GM13976 (cell line): ENCODE data around the gene ARSB.

Source experiments
- DNase-seq: peaks from one replicate; pipeline ENCODE4 v3.0.0; 2012; ENCODE audit warnings: low spot score
- in situ Hi-C: fragments of 300-500 bp; cut with MboI; formaldehyde crosslinking; loops from one replicate; pipeline ENCODE4 v1.12.0; 2022; ENCODE audit warnings: low sequenced_read_pairs, mixed read lengths, inconsistent platforms; ENCODE audit not compliant: unreplicated experiment
- TF ChIP-seq, protein P1 (sequence below): IDR thresholded peaks from 2 replicates; pipeline ENCODE4 v1.5.1; 2012; ENCODE audit warnings: borderline replicate concordance, mild to moderate bottlenecking; ENCODE audit not compliant: insufficient read depth; ENCODE audit errors: extremely low read depth, missing control alignments, control extremely low read depth

ARSB gene

DNA sequence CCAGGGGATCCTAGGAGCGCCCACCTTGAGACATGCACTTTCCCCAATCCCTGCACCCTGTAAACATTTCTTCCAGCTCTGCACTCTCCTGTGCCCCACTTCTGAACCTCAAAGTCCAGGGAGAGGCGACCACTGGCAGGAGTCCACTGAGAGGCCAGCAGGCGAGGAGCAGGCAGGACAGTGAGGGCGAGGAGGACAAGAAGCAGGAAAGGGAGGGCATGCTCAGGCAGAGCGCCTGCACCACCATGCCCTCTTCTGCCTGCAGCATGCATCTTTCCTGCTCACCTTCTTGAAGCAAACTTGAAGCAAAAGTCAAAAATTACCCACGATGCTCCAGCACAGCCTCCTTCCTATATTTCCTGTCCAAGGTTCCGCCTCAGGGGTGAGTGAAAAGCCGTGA, 10.1 kb downstream of the ARSB start:
- DNase-seq, result no peak
- TF ChIP-seq, protein P1, sequence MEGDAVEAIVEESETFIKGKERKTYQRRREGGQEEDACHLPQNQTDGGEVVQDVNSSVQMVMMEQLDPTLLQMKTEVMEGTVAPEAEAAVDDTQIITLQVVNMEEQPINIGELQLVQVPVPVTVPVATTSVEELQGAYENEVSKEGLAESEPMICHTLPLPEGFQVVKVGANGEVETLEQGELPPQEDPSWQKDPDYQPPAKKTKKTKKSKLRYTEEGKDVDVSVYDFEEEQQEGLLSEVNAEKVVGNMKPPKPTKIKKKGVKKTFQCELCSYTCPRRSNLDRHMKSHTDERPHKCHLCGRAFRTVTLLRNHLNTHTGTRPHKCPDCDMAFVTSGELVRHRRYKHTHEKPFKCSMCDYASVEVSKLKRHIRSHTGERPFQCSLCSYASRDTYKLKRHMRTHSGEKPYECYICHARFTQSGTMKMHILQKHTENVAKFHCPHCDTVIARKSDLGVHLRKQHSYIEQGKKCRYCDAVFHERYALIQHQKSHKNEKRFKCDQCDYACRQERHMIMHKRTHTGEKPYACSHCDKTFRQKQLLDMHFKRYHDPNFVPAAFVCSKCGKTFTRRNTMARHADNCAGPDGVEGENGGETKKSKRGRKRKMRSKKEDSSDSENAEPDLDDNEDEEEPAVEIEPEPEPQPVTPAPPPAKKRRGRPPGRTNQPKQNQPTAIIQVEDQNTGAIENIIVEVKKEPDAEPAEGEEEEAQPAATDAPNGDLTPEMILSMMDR, result no peak
- in situ Hi-C loops, result no loop called here

DNA sequence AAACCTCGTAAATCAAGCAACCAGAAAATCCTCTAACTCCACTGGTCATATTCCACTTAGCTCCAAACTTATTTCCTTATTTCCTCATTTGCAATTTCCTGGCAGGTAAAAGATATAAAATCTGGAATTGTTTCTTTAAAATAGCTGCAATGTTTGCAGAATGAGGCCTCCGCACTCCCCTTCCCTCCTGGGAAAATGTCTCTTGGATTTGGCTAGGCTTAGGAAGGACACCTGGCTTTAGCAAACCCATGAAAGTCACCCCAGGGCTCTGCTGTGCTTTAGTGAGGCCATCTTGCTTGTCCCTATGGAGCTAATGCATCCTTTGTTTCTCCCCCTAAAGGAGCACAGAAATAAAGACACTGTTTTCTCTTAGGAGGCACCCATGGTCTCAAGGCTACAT, 10.5 kb downstream of the ARSB start:
- in situ Hi-C loops, result no loop called here
- no peak for DNase-seq

DNA sequence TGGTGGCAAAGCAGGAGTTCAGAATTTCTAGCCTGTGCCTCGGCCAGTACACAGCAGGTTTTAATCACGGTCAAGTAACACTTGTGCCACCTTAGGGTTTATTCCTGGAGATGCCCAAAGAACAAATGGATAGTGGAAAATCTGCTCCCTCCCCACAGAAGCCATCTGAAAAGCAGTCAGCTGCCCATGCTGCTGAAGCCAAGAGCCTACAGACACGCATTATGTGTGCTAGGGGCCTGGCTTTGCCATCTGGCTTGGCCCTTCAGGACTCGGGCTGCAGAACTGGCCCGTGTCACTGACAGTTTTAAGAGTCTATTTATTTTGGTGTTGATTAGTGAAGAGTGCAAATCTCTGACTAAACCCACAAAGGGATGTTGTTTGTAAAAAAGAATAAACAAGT, 11.1 kb downstream of the ARSB start:
- in situ Hi-C loops, result no loop called here
- no peak for DNase-seq
- TF ChIP-seq, protein P1, result no peak

More for the DNA sequence above, 10.5 kb downstream of the ARSB start:
- TF ChIP-seq, protein P1, result no peak

DNA sequence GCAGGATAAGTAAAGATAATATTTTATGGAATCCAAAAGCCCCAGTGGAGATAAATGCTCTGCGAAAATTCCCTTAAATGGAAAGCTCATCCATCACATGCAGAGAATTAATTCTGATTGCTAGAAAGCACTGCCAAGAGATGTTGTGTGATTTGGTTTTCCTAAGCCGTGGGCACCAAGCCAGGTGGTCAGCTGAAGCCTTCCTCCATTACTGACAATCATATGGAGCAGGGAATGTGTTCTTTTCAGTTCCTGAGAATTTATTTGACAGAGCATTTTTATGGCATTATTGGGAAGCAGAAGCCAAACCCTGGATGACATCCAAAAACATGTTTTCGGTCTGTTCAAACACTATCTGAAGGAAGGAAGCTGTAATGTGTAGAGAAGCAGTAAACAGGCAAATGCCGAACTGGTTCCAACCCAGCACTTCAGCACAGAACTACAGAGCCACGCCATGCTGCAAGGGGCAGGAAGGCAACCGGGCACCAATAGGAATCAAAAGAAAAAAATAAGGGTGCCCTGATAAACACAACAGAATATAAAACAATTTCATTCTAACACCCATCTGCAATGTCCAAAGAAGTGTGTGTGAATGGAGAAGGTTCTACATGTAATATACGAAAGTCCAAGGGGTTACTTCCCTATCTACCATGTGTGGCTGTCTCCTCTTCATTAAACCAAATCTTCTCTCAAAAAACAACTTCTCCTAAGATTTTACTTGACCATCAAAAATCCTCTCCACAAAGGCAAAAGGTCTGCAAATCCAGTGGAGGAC, 12.3 kb downstream of the ARSB start:
- TF ChIP-seq, protein P1, result no peak
- DNase-seq, result no peak
- in situ Hi-C loops, result no loop called here

DNA sequence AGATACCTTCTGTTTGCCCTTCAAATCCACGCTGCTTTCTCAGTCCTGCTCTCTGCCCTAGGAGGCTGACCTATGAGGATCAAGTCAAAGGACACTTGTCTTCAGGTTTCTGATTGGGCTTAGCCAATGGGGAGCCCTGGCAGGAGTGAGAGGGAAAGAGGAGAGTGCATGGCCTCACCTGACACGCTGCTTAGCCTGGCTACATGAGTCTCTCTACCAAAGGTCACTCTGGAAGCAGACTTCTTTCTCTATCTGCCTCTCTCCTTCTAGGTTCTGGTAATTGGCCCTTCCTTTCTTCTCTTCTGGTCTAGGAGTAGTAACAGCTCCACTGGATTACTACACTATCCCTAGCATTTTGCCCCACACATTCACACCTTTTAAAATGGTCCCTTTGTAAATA, 13.1 kb downstream of the ARSB start:
- DNase-seq, result no peak
- in situ Hi-C loops, result no loop called here
- TF ChIP-seq, protein P1, result no peak

DNA sequence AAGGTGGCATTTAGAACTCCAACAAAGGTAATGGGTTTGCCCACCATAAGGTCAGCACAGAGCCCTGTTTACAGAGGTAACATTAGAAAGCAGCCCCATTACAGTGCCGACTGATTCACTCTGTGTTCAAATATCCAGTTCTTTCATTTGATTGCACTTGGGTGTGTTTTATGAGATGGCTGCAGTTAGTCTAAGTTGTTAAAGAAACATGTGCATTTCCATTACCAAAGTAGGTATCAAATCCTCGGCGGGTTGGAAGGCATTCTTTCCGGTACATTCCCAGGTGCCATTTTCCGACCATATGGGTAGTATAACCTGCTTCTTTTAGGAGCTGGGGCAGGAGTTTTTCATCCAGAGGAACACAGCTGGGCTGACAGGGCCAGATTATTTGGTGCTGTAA, 16.3 kb downstream of the ARSB start:
- TF ChIP-seq, protein P1, result no peak
- no peak for DNase-seq
- in situ Hi-C loops, result no loop called here

DNA sequence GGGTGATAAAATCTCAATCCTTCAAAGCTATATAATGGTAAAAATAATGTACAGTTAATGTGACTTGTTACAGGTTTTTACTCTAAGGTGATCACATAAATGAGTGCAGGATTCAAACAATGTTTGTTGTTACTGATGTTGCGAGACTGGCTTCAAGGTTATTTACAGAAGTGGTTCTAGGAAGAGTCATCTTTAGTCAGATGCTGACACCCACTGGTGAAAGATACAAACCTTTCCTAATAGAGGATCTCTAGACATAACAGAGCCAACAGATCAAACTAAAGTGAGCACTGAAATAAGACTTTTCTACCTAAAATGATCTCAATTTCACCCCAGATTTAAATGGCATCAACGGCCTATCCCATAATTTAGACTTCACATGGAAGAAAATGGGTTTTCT, 20.2 kb downstream of the ARSB start:
- DNase-seq, result peak; percentile 51
- in situ Hi-C loops, result loop anchor here (5.0 kb wide), 1 partner anchor 68 kb away; no protein-coding TSS in a partner anchor
- TF ChIP-seq, protein P1, result peak; percentile 11
